Common myeloid progenitor, CD34-positive (primary cell): ENCODE data around the gene SORCS1.

Experiments
- CTCF ChIA-PET: fragments of 350-600 bp; sonication (Branson Sonifier 250); formaldehyde crosslinking; loops from one replicate; lab custom pipeline; 2021; ENCODE audit warnings: antibody characterized with exemption; lab: Charles Lee
- POLR2A ChIA-PET: fragments of 350-600 bp; sonication (Branson Sonifier 250); formaldehyde crosslinking; loops from one replicate; lab custom pipeline; 2021; ENCODE audit warnings: antibody characterized with exemption; lab: Charles Lee
- DNase-seq, 3 donors: peaks; one replicate each; pipeline versions ENCODE4 v3.0.0 to v3.0.0-alpha.2; 2013
- H3K27ac ChIP-seq, 2 experiments: 1 replicate in 1 of 2; 2 replicates in 1 of 2; pipeline ENCODE4 v1.7.0; 2013; ENCODE audit warnings: inconsistent platforms in 2 of 2, low read length in 2 of 2, mild to moderate bottlenecking in 2 of 2, low read depth in 1 of 2, moderate library complexity in 1 of 2; ENCODE audit not compliant: severe bottlenecking in 2 of 2, insufficient read depth in 1 of 2, poor library complexity in 1 of 2
- H3K27me3 ChIP-seq, 5 experiments: replicated peaks in 2 of 5; 1 replicate in 3 of 5; 2 replicates in 2 of 5; pipeline versions ENCODE4 v1.6.1 to v1.7.0; 2013; ENCODE audit warnings: low read length in 4 of 5, mild to moderate bottlenecking in 2 of 5, moderate library complexity in 2 of 5, inconsistent platforms in 1 of 5; ENCODE audit not compliant: insufficient read depth in 5 of 5, control insufficient read depth in 4 of 5
- H3K36me3 ChIP-seq, 4 experiments: 1 replicate in 2 of 4; 2 replicates in 2 of 4; pipeline versions ENCODE4 v1.6.1 to v1.7.0; 2013; ENCODE audit warnings: low read length in 3 of 4, control low read depth in 1 of 4, mild to moderate bottlenecking in 1 of 4; ENCODE audit not compliant: control insufficient read depth in 4 of 4, insufficient read depth in 4 of 4
- H3K4me1 ChIP-seq, 4 experiments: 1 replicate in 3 of 4; 2 replicates in 1 of 4; pipeline versions ENCODE4 v1.6.1 to v1.7.1; 2013; ENCODE audit warnings: low read length in 3 of 4, mild to moderate bottlenecking in 3 of 4, control low read depth in 1 of 4, inconsistent platforms in 1 of 4, moderate library complexity in 1 of 4; ENCODE audit not compliant: control insufficient read depth in 4 of 4, insufficient read depth in 4 of 4; ENCODE audit errors: control extremely low read depth in 1 of 4
- H3K4me3 ChIP-seq, 7 experiments: 1 replicate in 4 of 7; 2 replicates in 3 of 7; pipeline versions ENCODE4 v1.5.1 to v1.7.0; 2013; ENCODE audit warnings: mild to moderate bottlenecking in 7 of 7, low read length in 6 of 7, moderate library complexity in 6 of 7, inconsistent platforms in 2 of 7, low read depth in 2 of 7, control low read depth in 1 of 7; ENCODE audit not compliant: insufficient read depth in 4 of 7, control insufficient read depth in 1 of 7; ENCODE audit errors: extremely low read depth in 1 of 7
- H3K9me3 ChIP-seq, 5 experiments: 1 replicate in 4 of 5; 2 replicates in 1 of 5; pipeline versions ENCODE4 v1.6.1 to v1.7.1; 2013; ENCODE audit warnings: low read length in 4 of 5, mild to moderate bottlenecking in 2 of 5, inconsistent platforms in 1 of 5, low read depth in 1 of 5, moderate library complexity in 1 of 5; ENCODE audit not compliant: control insufficient read depth in 4 of 5, insufficient read depth in 2 of 5; ENCODE audit errors: control extremely low read depth in 1 of 5
- WGBS: methylation state at CpG from one replicate; pipeline ENCODE4 v1.1.5; 2013; ENCODE audit not compliant: insufficient coverage; 5-methylcytosine and 5-hydroxymethylcytosine counted together

SORCS1 gene

GRCh38 chr10:106908225-106908624 lies 256.3 kb downstream of the SORCS1 start:
- ChIA-PET CTCF (interaction anchor here (0.8 kb wide), 1 partner anchor 25 kb away, joined by 3 read pairs; no protein-coding TSS in a partner anchor), POLR2A (interaction anchor here (1.1 kb wide), 1 partner anchor 13 kb away, joined by 5 read pairs; no protein-coding TSS in a partner anchor)
- DNase-seq: no peak
- no peaks in the 10 kb centered on the region for H3K4me1 ChIP-seq
- H3K9me3 ChIP-seq: no peaks in the 10 kb centered on the region
- H3K36me3 ChIP-seq: no peaks in the 10 kb centered on the region
- H3K27ac ChIP-seq: no peak overlapping the region
- H3K27me3 ChIP-seq: peaks cover 0 to 28% (median 7%) of the 10 kb centered on the region in 5 experiments
- WGBS: 96% methylated on average over 4 of the region's 6 CpGs
- no peak overlapping the region for H3K4me3 ChIP-seq

- peaks cover 0 to 31% (median 5%) of the 10 kb centered on the region in 5 experiments for H3K27me3 ChIP-seq
- CTCF ChIA-PET: no interaction called here
- no peak for DNase-seq
- POLR2A ChIA-PET: no interaction called here
- H3K4me3 ChIP-seq: no peak overlapping the region
- H3K36me3 ChIP-seq: no peaks in the 10 kb centered on the region
- no peak overlapping the region for H3K27ac ChIP-seq
- no peaks in the 10 kb centered on the region for H3K4me1 ChIP-seq
- WGBS: no CpG with 5 or more reads among the region's 1 CpG
- no peaks in the 10 kb centered on the region for H3K9me3 ChIP-seq
Observed at GRCh38 chr10:106904209-106904608, 260.3 kb downstream of the SORCS1 start.

GRCh38 chr10:106903180-106903579 lies 261.3 kb downstream of the SORCS1 start:
- ChIA-PET CTCF (no interaction called here), POLR2A (no interaction called here)
- H3K4me3 ChIP-seq: no peak overlapping the region
- no peak overlapping the region for H3K27ac ChIP-seq
- H3K4me1 ChIP-seq: no peaks in the 10 kb centered on the region
- no peaks in the 10 kb centered on the region for H3K36me3 ChIP-seq
- no peak for DNase-seq
- peaks cover 0 to 36% (median 0%) of the 10 kb centered on the region in 5 experiments for H3K27me3 ChIP-seq
- 100% methylated on average over 1 of the region's 2 CpGs for WGBS
- no peaks in the 10 kb centered on the region for H3K9me3 ChIP-seq

GRCh38 chr10:106900016-106900652 lies 264.4 kb downstream of the SORCS1 start:
- H3K4me1 ChIP-seq: no peaks in the 10 kb centered on the region
- CTCF ChIA-PET: no interaction called here
- no peaks in the 10 kb centered on the region for H3K36me3 ChIP-seq
- POLR2A ChIA-PET: no interaction called here
- peaks cover 0 to 35% (median 0%) of the 10 kb centered on the region in 5 experiments for H3K27me3 ChIP-seq
- 63% methylated on average over 6 of the region's 7 CpGs for WGBS
- no peaks in the 10 kb centered on the region for H3K9me3 ChIP-seq
- H3K27ac ChIP-seq: no peak overlapping the region
- DNase-seq: no peak
- H3K4me3 ChIP-seq: no peak overlapping the region

- Histone ChIP-seq H3K36me3 (no peaks in the 10 kb centered on the region), H3K27ac (no peak overlapping the region), H3K4me1 (no peaks in the 10 kb centered on the region), H3K27me3 (peaks cover 0 to 28% (median 0%) of the 10 kb centered on the region in 5 experiments), H3K4me3 (no peak overlapping the region), H3K9me3 (no peaks in the 10 kb centered on the region)
- 96% methylated on average over 3 of the region's 4 CpGs for WGBS
- ChIA-PET POLR2A (no interaction called here), CTCF (no interaction called here)
- DNase-seq: no peak
Observed at GRCh38 chr10:106898446-106898845, 266.1 kb downstream of the SORCS1 start.

- POLR2A ChIA-PET: no interaction called here
Observed at GRCh38 chr10:106897719-106898118, 266.8 kb downstream of the SORCS1 start.

GRCh38 chr10:106894692-106895091 lies 269.8 kb downstream of the SORCS1 start:
- no peak for DNase-seq
- Histone ChIP-seq H3K9me3 (no peaks in the 10 kb centered on the region), H3K27ac (no peak overlapping the region), H3K27me3 (peaks cover 0 to 17% (median 3%) of the 10 kb centered on the region in 5 experiments), H3K36me3 (no peaks in the 10 kb centered on the region), H3K4me3 (no peak overlapping the region), H3K4me1 (no peaks in the 10 kb centered on the region)
- no CpG with 5 or more reads among the region's 1 CpG for WGBS
- POLR2A ChIA-PET: no interaction called here
- CTCF ChIA-PET: no interaction called here

More at GRCh38 chr10:106897719-106898118, 266.8 kb downstream of the SORCS1 start:
- no peak overlapping the region for H3K4me3 ChIP-seq
- CTCF ChIA-PET: no interaction called here
- H3K27ac ChIP-seq: no peak overlapping the region
- no peaks in the 10 kb centered on the region for H3K36me3 ChIP-seq
- H3K9me3 ChIP-seq: no peaks in the 10 kb centered on the region
- H3K27me3 ChIP-seq: peaks cover 0 to 26% (median 0%) of the 10 kb centered on the region in 5 experiments
- no peak for DNase-seq
- H3K4me1 ChIP-seq: no peaks in the 10 kb centered on the region
- 100% methylated on average over 6 of the region's 7 CpGs for WGBS
